Activated CD8-positive, alpha-beta memory T cell treated with anti-CD3 and anti-CD28 coated beads, Interleukin-2, amount 50 U/mL, for 4 hours (primary cell): Measurements from ENCODE around the gene BAK1.
"Not testable (repeated sequence)": the region's sequence is repeated elsewhere in the genome, so short reads cannot be mapped to it uniquely, and the experiment has no call there.

Experiments
- DNase-seq: peaks from one replicate; pipeline ENCODE4 v3.0.0-alpha.2; 2020

The BAK1 gene

GRCh38 chr6:33585403-33586107, 5.5 kb upstream of the BAK1 start:
- DNase-seq, result peak; percentile 91

DNA sequence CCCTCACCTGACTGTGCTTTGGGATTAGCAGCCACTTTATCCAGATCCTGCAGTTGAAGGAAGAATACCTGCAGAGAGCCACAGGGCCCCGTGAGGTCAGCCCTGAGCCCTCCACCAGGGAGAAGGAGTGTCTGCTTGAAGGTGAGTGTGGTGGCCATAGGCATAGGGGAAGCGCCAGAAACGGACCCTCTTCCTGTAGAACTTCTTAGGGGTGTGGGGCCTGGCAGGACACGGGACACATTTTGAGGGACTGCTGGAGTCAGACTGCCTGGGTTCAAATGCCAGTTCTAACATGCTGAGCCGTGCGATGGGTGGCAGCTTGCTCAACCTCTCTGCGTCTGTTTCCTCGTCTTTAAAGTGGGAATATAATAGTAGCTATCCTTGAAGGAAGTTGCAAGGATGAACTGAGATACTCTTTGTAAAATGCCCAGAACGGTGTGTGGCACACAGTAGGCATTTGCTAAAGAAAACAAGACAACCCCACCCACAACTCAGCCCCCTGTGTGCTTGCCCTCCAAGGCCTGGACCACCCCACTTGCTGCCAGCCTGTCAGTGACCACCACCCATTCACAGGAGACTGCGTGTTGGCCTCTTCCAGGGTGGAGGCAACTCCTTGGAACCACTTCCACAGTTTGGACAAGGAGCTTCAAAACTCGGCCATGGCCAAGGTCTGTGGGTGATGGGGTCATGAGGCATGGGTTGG, 4.8 kb upstream of the BAK1 start:
- DNase-seq, result no peak

GRCh38 chr6:33583591-33584155, 3.6 kb upstream of the BAK1 start:
- DNase-seq, result no peak

DNA sequence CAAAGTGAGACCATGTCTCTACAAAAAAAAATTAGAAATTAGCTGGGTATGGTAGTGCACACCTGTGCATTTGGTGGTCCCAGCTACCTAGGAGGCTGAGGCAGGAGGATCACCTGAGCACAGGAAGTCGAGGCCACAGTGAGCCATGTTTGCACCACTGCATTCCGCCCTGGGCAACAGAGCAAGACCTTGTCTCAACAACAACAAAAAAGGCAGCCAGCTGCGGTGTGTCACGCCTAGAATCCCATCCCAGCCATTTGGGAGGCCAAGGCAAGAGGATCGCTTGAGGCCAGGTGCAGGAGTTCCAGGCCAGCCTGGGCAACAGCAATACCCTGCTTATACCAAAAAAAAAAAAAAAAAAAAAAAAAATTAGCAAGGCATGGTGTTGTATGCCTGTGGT, 1.1 kb upstream of the BAK1 start:
- DNase-seq, result no peak

- DNase-seq, result no peak
Observed at GRCh38 chr6:33578588-33579011, 1.5 kb downstream of the BAK1 start.

- no peak for DNase-seq
Observed at GRCh38 chr6:33578164-33578563, 1.9 kb downstream of the BAK1 start.

DNA sequence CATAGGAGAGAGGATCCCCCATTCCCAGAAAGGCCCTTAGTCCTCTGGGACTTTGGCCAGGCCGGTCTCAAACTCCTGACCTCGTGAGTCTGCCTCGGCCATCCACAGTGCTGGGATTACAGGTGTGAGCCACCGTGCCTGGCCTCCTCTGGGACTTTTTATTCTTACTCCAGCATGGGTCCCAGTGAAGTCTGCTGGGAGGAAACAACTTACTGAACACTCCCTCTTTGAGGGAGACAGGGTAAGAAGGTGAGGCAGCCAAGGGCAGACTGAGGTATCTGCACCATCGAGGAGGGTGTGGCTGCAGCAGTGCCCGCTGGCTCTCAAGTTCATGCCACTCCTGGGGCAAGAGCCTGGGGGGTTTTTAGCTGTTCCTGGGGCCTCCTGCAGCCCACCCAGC, 2.4 kb downstream of the BAK1 start:
- DNase-seq, result no peak

GRCh38 chr6:33577106-33577535, 3.0 kb downstream of the BAK1 start:
- no peak for DNase-seq

DNA sequence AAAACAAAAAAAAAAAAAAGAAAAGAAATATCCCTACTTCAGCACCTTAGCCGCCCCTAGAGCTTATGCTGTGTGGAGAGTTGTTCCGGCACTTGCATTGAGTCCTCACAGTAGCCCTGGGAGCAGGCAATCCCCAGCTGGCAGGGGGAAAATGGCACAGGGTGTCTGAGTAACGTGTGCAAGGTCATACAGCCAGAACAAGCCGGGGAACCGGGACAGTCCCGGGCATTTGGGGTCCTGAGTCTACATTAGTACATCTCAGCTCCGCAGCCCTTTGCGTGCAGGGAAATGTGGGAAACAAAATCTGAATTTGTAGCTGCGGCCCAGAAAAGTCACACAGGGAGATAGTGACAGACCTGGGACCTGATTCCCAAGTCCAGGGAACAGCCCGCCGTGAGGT, 3.4 kb downstream of the BAK1 start:
- DNase-seq, result no peak

DNA sequence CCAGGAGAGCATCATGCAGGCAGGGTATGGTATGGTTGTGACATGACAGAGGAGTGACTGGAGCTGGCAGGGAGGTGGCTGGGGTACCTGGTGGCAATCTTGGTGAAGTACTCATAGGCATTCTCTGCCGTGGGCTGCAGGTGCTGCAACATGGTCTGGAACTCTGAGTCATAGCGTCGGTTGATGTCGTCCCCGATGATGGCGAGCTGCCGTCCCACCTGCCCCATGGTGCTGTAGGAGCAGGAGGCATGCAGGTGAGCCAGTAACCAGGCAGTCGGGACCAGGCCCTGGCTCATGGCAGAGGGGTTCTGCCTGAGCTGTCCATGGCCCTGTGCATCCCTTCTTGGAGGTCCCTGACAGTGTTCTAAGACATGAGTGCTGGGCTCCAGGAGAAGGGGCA, 4.9 kb downstream of the BAK1 start:
- no peak for DNase-seq

GRCh38 chr6:33571637-33572316, 8.3 kb downstream of the BAK1 start:
- no peak for DNase-seq

GRCh38 chr6:33570806-33571636, 9.1 kb downstream of the BAK1 start:
- peak; percentile 88 for DNase-seq

- no peak for DNase-seq
Observed at GRCh38 chr6:33568826-33569570, 11.1 kb downstream of the BAK1 start.

DNA sequence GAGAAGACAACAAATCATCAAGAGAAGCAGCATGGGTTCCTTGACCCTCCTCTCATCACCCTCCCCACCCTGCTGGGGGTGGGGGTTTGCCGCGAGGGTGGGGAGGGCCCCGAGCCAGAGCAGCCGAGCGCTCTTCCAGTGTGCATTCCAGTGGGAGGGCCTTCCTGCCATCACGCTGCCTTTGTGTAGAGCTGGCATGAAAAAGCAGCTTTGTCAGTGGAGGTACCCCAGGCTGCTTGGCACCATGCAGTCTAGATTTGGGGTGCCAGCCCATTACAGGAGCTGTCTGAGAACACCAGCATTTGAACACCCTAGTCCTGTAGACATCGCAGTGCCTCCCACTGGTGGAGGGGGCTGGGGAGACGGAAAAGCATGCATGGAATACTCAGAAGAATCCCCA, 12.2 kb downstream of the BAK1 start:
- DNase-seq, result no peak

GRCh38 chr6:33566182-33567084, 13.6 kb downstream of the BAK1 start:
- no peak for DNase-seq

DNA sequence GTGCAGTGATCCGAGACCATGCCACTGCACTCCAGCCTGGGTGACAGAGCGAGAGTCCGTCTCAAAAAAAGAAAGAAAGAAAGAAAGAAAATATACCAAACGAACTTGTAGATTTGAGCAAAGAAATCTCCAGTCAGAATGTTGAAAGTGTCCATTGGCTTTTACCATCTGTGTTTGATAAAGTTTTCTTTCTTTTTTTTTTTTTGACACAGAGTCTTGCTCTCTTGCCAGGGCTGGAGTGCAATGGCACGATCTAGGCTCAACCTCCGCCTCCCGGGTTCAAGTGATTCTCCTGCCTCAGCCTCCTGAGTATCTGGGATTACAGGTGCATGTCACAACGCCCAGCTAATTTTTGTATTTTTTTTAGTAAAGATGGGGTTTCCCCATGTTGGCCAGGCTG, 21.3 kb downstream of the BAK1 start:
- DNase-seq, result no peak

GRCh38 chr6:33557376-33557775, 22.7 kb downstream of the BAK1 start:
- DNase-seq, result no peak

GRCh38 chr6:33552883-33553282, 27.2 kb downstream of the BAK1 start:
- DNase-seq, result not testable (repeated sequence)

DNA sequence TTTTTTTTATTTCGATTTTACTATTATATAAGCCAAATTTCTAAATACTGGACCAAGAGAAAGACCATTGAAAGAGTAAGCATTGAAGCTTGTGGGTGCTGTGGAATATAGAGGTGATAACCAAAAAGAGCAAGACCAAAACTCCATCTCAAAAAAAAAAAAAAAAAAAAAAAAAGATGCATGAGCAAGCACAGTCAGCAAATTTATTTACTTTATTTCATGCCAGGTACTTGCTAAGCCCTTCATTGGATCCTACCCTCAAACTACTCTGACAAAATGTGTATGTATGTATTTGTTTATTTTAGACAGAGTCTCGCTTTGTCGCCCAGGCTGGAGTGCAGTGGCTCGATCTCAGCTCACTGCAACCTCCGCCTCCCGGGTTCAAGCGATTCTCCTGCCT, 27.8 kb downstream of the BAK1 start:
- no peak for DNase-seq

GRCh38 chr6:33551538-33551937, 28.5 kb downstream of the BAK1 start:
- no peak for DNase-seq

DNA sequence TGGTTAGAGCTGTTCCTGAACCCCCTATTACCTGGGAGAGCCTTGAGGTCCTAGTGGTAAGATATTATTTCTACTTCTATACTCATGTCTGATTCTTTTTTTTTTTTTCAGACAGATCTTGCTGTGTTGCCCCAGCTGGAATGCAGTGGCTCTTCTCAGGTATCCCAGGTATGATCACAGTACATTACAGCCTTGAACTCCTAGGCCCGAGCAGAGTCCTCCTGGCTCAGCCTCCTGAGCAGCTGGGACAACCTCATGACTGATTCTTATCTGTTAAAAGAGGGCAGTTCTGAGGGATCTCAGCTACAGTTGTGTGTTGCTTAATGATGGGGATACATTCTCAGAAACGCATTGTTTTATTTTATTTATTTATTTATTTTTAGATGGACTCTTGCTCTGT, 30.2 kb downstream of the BAK1 start:
- DNase-seq, result no peak
